Parathyroid adenoma (tissue), 2 donors: ENCODE results near the gene TTC33.
"Not testable (repeated sequence)": the region's sequence is repeated elsewhere in the genome, so short reads cannot be mapped to it uniquely, and the experiment has no call there.

ENCODE experiments used
- H2AFZ ChIP-seq: fragments of 300-600 bp; sonication (generic); one replicate; pipeline ENCODE4 v1.7.0; 2017; ENCODE audit warnings: antibody characterized with exemption, mild to moderate bottlenecking
- H3K27ac ChIP-seq: fragments of 300-600 bp; sonication (generic); one replicate; pipeline ENCODE4 v1.7.0; 2017
- H3K27me3 ChIP-seq: fragments of 300-600 bp; sonication (generic); one replicate; pipeline ENCODE4 v1.7.0; 2017; ENCODE audit warnings: low read length; ENCODE audit not compliant: control insufficient read depth, insufficient read depth
- H3K36me3 ChIP-seq: fragments of 300-600 bp; sonication (generic); one replicate; pipeline ENCODE4 v1.7.0; 2017; ENCODE audit warnings: low read length; ENCODE audit not compliant: control insufficient read depth, insufficient read depth
- H3K4me1 ChIP-seq: fragments of 300-600 bp; sonication (generic); one replicate; pipeline ENCODE4 v1.7.0; 2017; ENCODE audit warnings: control low read depth
- H3K4me2 ChIP-seq: fragments of 300-600 bp; sonication (generic); one replicate; pipeline ENCODE4 v1.7.0; 2017; ENCODE audit warnings: low read length
- H3K4me3 ChIP-seq: fragments of 300-600 bp; sonication (generic); one replicate; pipeline ENCODE4 v1.7.0; 2017; ENCODE audit warnings: low read depth, low read length
- H3K79me2 ChIP-seq: fragments of 300-600 bp; sonication (generic); one replicate; pipeline ENCODE4 v1.7.0; 2017; ENCODE audit warnings: control low read depth
- H3K9ac ChIP-seq: fragments of 300-600 bp; sonication (generic); one replicate; pipeline ENCODE4 v1.7.0; 2017; ENCODE audit warnings: mild to moderate bottlenecking
- H3K9me3 ChIP-seq: fragments of 300-600 bp; sonication (generic); one replicate; pipeline ENCODE4 v1.7.0; 2017; ENCODE audit warnings: low read length; ENCODE audit not compliant: control insufficient read depth
- CTCF ChIP-seq: fragments of 300-600 bp; sonication (generic); IDR thresholded peaks from one replicate; pipeline ENCODE4 v1.7.0; 2017; ENCODE audit warnings: antibody characterized with exemption, mild to moderate bottlenecking
- donor health status: primary hyperparathyroidism.

The TTC33 gene

GRCh38 chr5:40601198-40601868, 154.4 kb downstream of the TTC33 start:
- Histone ChIP-seq H3K4me3 (no peak overlapping the region), H3K27ac (no peak overlapping the region), H3K79me2 (no peaks in the 10 kb centered on the region), H3K4me2 (no peak overlapping the region), H3K4me1 (no peaks in the 10 kb centered on the region), H2AFZ (no peak overlapping the region), H3K9ac (no peak overlapping the region), H3K36me3 (no peaks in the 10 kb centered on the region), H3K27me3 (no peaks in the 10 kb centered on the region), H3K9me3 (no peaks in the 10 kb centered on the region)
- no peak for TF ChIP-seq CTCF

- no peaks in the 10 kb centered on the region for H3K27me3 ChIP-seq
- no peak overlapping the region for H3K27ac ChIP-seq
- H3K36me3 ChIP-seq = no peaks in the 10 kb centered on the region
- no peak overlapping the region for H3K4me3 ChIP-seq
- no peaks in the 10 kb centered on the region for H3K79me2 ChIP-seq
- no peaks in the 10 kb centered on the region for H3K4me1 ChIP-seq
- TF ChIP-seq CTCF = no peak
- H3K4me2 ChIP-seq = no peak overlapping the region
- no peak overlapping the region for H2AFZ ChIP-seq
- H3K9ac ChIP-seq = no peak overlapping the region
- no peaks in the 10 kb centered on the region for H3K9me3 ChIP-seq
Measured at GRCh38 chr5:40600383-40600782, 155.4 kb downstream of the TTC33 start.

- H3K4me3 ChIP-seq = no peak overlapping the region
- no peaks in the 10 kb centered on the region for H3K27me3 ChIP-seq
- no peak overlapping the region for H3K27ac ChIP-seq
- H3K9me3 ChIP-seq = no peaks in the 10 kb centered on the region
- no peaks in the 10 kb centered on the region for H3K36me3 ChIP-seq
- H2AFZ ChIP-seq = no peak overlapping the region
- no peak overlapping the region for H3K9ac ChIP-seq
- H3K4me1 ChIP-seq = no peaks in the 10 kb centered on the region
- H3K4me2 ChIP-seq = no peak overlapping the region
- no peak for TF ChIP-seq CTCF
- no peaks in the 10 kb centered on the region for H3K79me2 ChIP-seq
Measured at GRCh38 chr5:40599676-40600075, 156.1 kb downstream of the TTC33 start.

- Histone ChIP-seq H3K4me2 (no peak overlapping the region), H3K4me3 (no peak overlapping the region), H2AFZ (no peak overlapping the region), H3K9me3 (no peaks in the 10 kb centered on the region), H3K4me1 (no peaks in the 10 kb centered on the region), H3K27ac (no peak overlapping the region), H3K79me2 (no peaks in the 10 kb centered on the region), H3K9ac (no peak overlapping the region), H3K27me3 (no peaks in the 10 kb centered on the region), H3K36me3 (no peaks in the 10 kb centered on the region)
- TF ChIP-seq CTCF = no peak
Measured at GRCh38 chr5:40594811-40595210, 160.9 kb downstream of the TTC33 start.

GRCh38 chr5:40591727-40592396, 163.9 kb downstream of the TTC33 start:
- H3K27me3 ChIP-seq, H3K4me1 ChIP-seq, H3K27ac ChIP-seq, H2AFZ ChIP-seq, H3K79me2 ChIP-seq, H3K36me3 ChIP-seq, H3K4me3 ChIP-seq, H3K4me2 ChIP-seq, H3K9ac ChIP-seq, H3K9me3 ChIP-seq: not testable (repeated sequence)
